KMS-11 (cell line): Measurements from ENCODE around the gene SLC6A9.

Source experiments
- H2AFZ ChIP-seq: fragments of 200-600 bp; sonication (generic); 2 replicates; pipeline ENCODE4 v1.6.1; 2016; ENCODE audit warnings: antibody characterized with exemption, mixed run types, low read depth
- H3K27ac ChIP-seq: fragments of 200-600 bp; sonication (generic); 2 replicates; pipeline ENCODE4 v1.6.1; 2016; ENCODE audit warnings: mild to moderate bottlenecking, mixed run types
- H3K27me3 ChIP-seq: fragments of 200-600 bp; sonication (generic); 2 replicates; pipeline ENCODE4 v1.6.1; 2017; ENCODE audit warnings: mild to moderate bottlenecking, low read depth, mixed run types, moderate library complexity; ENCODE audit not compliant: insufficient read depth
- H3K36me3 ChIP-seq: fragments of 200-600 bp; sonication (generic); 2 replicates; pipeline ENCODE4 v1.6.1; 2017; ENCODE audit warnings: mild to moderate bottlenecking, mixed run types; ENCODE audit not compliant: insufficient read depth
- H3K4me1 ChIP-seq: fragments of 200-600 bp; sonication (generic); 2 replicates; pipeline ENCODE4 v1.6.1; 2016; ENCODE audit warnings: mild to moderate bottlenecking, low read depth, mixed run types; ENCODE audit not compliant: poor library complexity, severe bottlenecking
- H3K4me2 ChIP-seq: fragments of 200-600 bp; sonication (generic); 2 replicates; pipeline ENCODE4 v1.7.0; 2016; ENCODE audit warnings: mild to moderate bottlenecking, mixed run types
- H3K4me3 ChIP-seq: fragments of 200-600 bp; sonication (generic); IDR thresholded peaks from 2 replicates; pipeline ENCODE4 v1.6.1; 2017; ENCODE audit warnings: low read depth, low read length, mixed read lengths; ENCODE audit not compliant: insufficient read depth
- H3K79me2 ChIP-seq: fragments of 200-600 bp; sonication (generic); 2 replicates; pipeline ENCODE4 v1.6.1; 2016; ENCODE audit warnings: low read depth, mixed run types; ENCODE audit not compliant: insufficient read depth
- H3K9ac ChIP-seq: fragments of 200-600 bp; sonication (generic); 2 replicates; pipeline ENCODE4 v1.6.1; 2016; ENCODE audit warnings: mild to moderate bottlenecking, mixed run types
- H4K20me1 ChIP-seq: fragments of 200-600 bp; sonication (generic); 2 replicates; pipeline ENCODE4 v1.6.1; 2016; ENCODE audit warnings: mild to moderate bottlenecking, mixed run types; ENCODE audit not compliant: insufficient read depth
- CTCF ChIP-seq: fragments of 200-600 bp; sonication (generic); conservative IDR thresholded peaks from 2 replicates; pipeline ENCODE4 v1.6.1; 2017; ENCODE audit warnings: low read depth, mild to moderate bottlenecking, antibody characterized with exemption, low read length, moderate library complexity, mixed read lengths

The SLC6A9 gene

GRCh38 chr1:44076066-44076465, 44.8 kb upstream of the SLC6A9 start:
- no peak for TF ChIP-seq CTCF
- H3K36me3 ChIP-seq, result no peaks in the 10 kb centered on the region

GRCh38 chr1:44074415-44074814, 43.2 kb upstream of the SLC6A9 start:
- Histone ChIP-seq H3K9ac (no peak overlapping the region), H3K4me1 (no peaks in the 10 kb centered on the region), H3K27ac (no peak overlapping the region), H3K4me3 (no peak overlapping the region), H3K4me2 (no peak overlapping the region), H2AFZ (no peak overlapping the region), H3K27me3 (no peaks in the 10 kb centered on the region), H3K79me2 (no peaks in the 10 kb centered on the region), H3K36me3 (no peaks in the 10 kb centered on the region), H4K20me1 (no peaks in the 10 kb centered on the region)
- TF ChIP-seq CTCF, result no peak

More at GRCh38 chr1:44076066-44076465, 44.8 kb upstream of the SLC6A9 start:
- no peaks in the 10 kb centered on the region for H3K27me3 ChIP-seq
- no peak overlapping the region for H2AFZ ChIP-seq
- no peaks in the 10 kb centered on the region for H3K4me1 ChIP-seq
- no peak overlapping the region for H3K4me3 ChIP-seq
- H3K27ac ChIP-seq, result no peak overlapping the region
- no peak overlapping the region for H3K9ac ChIP-seq
- no peaks in the 10 kb centered on the region for H4K20me1 ChIP-seq
- no peaks in the 10 kb centered on the region for H3K79me2 ChIP-seq
- H3K4me2 ChIP-seq, result no peak overlapping the region

GRCh38 chr1:44073528-44073927, 42.3 kb upstream of the SLC6A9 start:
- Histone ChIP-seq H2AFZ (no peak overlapping the region), H3K36me3 (no peaks in the 10 kb centered on the region), H4K20me1 (no peaks in the 10 kb centered on the region), H3K4me1 (no peaks in the 10 kb centered on the region), H3K27me3 (no peaks in the 10 kb centered on the region), H3K79me2 (no peaks in the 10 kb centered on the region), H3K4me2 (no peak overlapping the region), H3K9ac (no peak overlapping the region), H3K27ac (no peak overlapping the region), H3K4me3 (no peak overlapping the region)
- TF ChIP-seq CTCF, result no peak

- Histone ChIP-seq H3K36me3 (no peaks in the 10 kb centered on the region), H3K4me2 (no peak overlapping the region), H3K27ac (no peak overlapping the region), H3K4me3 (no peak overlapping the region), H3K9ac (no peak overlapping the region), H3K4me1 (no peaks in the 10 kb centered on the region), H2AFZ (no peak overlapping the region), H4K20me1 (no peaks in the 10 kb centered on the region), H3K79me2 (no peaks in the 10 kb centered on the region), H3K27me3 (no peaks in the 10 kb centered on the region)
- TF ChIP-seq CTCF, result no peak
These were observed 41.6 kb upstream of the SLC6A9 start for GRCh38 chr1:44072821-44073220.

GRCh38 chr1:44072204-44072603, 40.9 kb upstream of the SLC6A9 start:
- no peak overlapping the region for H3K4me2 ChIP-seq
- H4K20me1 ChIP-seq, result no peaks in the 10 kb centered on the region
- H3K9ac ChIP-seq, result no peak overlapping the region
- H3K27me3 ChIP-seq, result no peaks in the 10 kb centered on the region
- no peak overlapping the region for H3K27ac ChIP-seq
- no peak overlapping the region for H2AFZ ChIP-seq
- H3K4me1 ChIP-seq, result no peaks in the 10 kb centered on the region
- TF ChIP-seq CTCF, result no peak
- H3K79me2 ChIP-seq, result no peaks in the 10 kb centered on the region
- H3K36me3 ChIP-seq, result no peaks in the 10 kb centered on the region
- H3K4me3 ChIP-seq, result no peak overlapping the region
